Middle frontal gyrus (tissue), 1 donor: ENCODE results near the gene GLIS2.

Source experiments
- DNase-seq: peaks from one replicate; pipeline ENCODE4 v3.0.0-alpha.2; 2015; ENCODE audit warnings: low spot score; ENCODE audit errors: extremely low spot score

Gene GLIS2

GRCh38 chr16:4369007-4369733 lies 53.3 kb downstream of the GLIS2 start:
- no peak for DNase-seq

- no peak for DNase-seq
Observed at GRCh38 chr16:4370151-4370550, 54.3 kb downstream of the GLIS2 start.

- no peak for DNase-seq
Observed at GRCh38 chr16:4370570-4371356, 54.9 kb downstream of the GLIS2 start.

GRCh38 chr16:4371357-4372000 lies 55.6 kb downstream of the GLIS2 start, which contains the start of gene VASN:
TSS of gene VASN (plus strand) at chr16:4371848. CDS start at chr16:4380878, 9,030 bp downstream.
- DNase-seq = peak; percentile 74

GRCh38 chr16:4372001-4372577 lies 56.2 kb downstream of the GLIS2 start:
- DNase-seq = no peak

GRCh38 chr16:4372578-4373355 lies 56.9 kb downstream of the GLIS2 start:
- DNase-seq = no peak

- DNase-seq = no peak
Observed at GRCh38 chr16:4373356-4373908, 57.6 kb downstream of the GLIS2 start.

- DNase-seq = no peak
Observed at GRCh38 chr16:4373909-4374742, 58.3 kb downstream of the GLIS2 start.

- no peak for DNase-seq
Observed at GRCh38 chr16:4375717-4376116, 59.9 kb downstream of the GLIS2 start.

GRCh38 chr16:4376126-4376892 lies 60.4 kb downstream of the GLIS2 start:
- peak; percentile 58 for DNase-seq

- DNase-seq = no peak
Observed at GRCh38 chr16:4376893-4377572, 61.2 kb downstream of the GLIS2 start.

GRCh38 chr16:4377573-4378154 lies 61.8 kb downstream of the GLIS2 start:
- DNase-seq = no peak

GRCh38 chr16:4378161-4378666 lies 62.3 kb downstream of the GLIS2 start:
- no peak for DNase-seq

GRCh38 chr16:4378999-4379690 lies 63.3 kb downstream of the GLIS2 start:
- DNase-seq = no peak

- DNase-seq = no peak
Observed at GRCh38 chr16:4380119-4381063, 64.5 kb downstream of the GLIS2 start.
